HG02970 (cell line): ENCODE data around the gene FAM3B.

ENCODE experiments used
- ATAC-seq: cut with Tn5 transposase; IDR thresholded peaks from one replicate; pipeline ENCODE4 v1.9.1; 2021; ENCODE audit warnings: mild to moderate bottlenecking, moderate library complexity, moderate number of reproducible peaks; ENCODE audit not compliant: unreplicated experiment, low FRiP score

The FAM3B gene

GRCh38 chr21:41367301-41367944 is 50.8 kb downstream of the FAM3B start:
- ATAC-seq = peak; percentile 3

GRCh38 chr21:41367945-41368734 is 51.5 kb downstream of the FAM3B start:
- ATAC-seq = peak; percentile 58

DNA sequence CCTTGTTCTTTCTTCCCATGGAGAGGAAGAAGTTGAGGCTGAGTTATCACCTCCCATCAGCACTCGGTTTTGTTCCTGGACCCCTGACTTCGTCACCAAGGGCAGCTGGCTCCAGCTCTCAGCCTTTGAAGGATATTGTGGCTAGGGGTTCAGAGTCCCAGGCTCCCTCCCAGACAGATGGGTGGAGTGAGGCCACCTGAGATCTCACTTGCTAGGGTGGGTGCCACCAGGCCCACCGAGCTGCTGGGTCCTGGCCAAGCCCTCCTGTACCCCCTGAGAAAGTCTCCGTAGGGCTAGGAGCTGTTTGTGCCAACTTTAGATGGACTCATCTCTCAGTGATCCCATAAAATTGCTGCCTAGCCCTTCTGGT is 52.1 kb downstream of the FAM3B start:
- ATAC-seq = no peak

GRCh38 chr21:41369105-41369919 is 52.7 kb downstream of the FAM3B start:
- ATAC-seq = peak; percentile 27

- ATAC-seq = no peak
Observed at GRCh38 chr21:41369920-41370839, 53.6 kb downstream of the FAM3B start.

GRCh38 chr21:41370840-41371684 is 54.5 kb downstream of the FAM3B start:
- ATAC-seq = no peak

DNA sequence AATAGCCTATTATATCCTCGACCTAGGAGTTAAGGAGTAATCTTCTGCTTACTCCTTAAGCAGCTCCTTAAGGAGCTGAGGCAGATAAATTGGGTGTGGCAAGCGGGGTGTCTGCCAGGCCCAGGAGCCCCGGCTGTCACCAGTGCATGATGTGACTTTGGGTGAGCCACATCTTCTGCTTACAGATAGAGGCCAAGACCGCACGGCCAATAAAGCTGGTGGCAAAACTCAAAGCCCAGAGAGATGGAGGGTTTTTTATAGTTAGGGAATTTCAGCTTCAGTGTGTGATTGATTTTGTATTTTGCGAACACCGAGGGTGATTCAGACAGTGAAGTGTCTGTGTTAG is 55.1 kb downstream of the FAM3B start:
- no peak for ATAC-seq

GRCh38 chr21:41373253-41373652 is 56.7 kb downstream of the FAM3B start:
- no peak for ATAC-seq

DNA sequence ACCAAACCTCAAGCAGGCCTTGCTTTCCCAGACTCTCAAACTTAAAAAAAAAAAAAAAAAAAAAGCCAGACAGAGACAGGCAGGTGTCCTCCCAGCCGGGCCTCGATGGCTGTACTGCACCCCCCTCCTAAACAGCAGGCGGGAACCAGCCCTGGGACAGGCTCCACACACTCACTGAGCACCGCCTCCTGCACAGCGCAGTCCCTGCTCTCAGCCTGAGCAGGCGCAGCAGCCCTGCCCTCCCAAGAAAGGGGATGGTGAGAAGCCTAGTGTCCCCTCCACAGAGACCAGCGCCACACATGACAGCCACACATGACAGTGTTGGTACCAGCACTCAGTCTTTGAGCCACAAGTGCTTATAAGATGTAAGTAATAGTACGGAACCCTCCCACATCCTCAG is 57.2 kb downstream of the FAM3B start:
- no peak for ATAC-seq

DNA sequence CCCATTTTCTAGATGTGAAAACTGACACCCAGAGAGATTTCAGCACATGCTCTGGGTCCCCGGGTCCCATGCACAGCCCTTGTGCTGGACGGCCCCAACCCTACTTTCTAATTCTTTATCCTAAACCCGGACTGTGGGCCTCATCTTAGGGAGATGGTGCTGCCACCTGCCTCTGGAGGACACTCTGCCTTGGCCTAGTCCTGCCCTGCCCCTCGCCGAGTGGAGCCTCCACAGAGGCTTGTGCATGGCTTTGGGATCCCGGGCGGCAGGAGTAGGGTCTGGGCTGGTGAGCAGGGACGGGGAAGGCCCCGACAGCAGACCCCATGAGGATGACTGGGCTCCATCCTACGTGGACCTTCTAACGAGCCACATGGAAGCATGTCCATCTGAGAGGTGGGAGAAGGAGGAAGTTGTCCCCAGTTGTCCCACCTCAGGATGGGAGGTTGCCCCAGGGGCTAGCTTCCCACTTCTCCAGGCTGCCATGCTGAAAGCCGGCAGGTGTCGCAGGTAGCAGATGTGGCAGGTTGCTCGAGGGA is 57.6 kb downstream of the FAM3B start:
- no peak for ATAC-seq

DNA sequence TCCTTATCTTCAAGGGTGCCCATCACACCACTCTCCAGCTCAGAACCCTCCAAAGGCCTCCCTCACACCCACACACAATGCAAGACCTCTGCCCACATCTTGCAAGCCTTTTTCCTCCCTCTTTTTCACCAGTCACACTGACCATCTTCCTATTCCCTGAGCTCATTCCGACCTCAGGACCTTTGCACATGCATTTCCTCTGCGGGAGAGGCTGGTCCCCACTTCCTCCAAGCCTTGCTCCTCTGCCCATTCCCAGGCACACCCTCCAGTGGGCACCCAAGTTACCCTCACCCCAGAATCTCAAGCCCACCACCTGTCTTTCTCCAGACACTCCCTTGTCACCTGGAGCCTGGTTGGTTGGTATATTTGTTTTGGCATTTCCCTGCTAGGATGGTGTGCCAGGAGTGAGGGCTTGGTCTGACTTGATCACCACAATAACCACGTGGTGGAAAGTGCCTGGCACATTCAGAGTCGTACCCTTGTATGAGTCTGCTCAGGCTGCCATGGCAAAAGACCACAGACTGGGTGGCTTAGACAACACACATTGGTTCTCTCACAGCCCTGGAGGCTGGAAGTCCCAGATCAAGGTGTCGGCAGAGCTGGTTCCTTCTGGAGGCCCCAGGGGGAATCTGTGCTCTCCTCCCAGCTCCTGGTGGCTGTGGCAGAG is 58.4 kb downstream of the FAM3B start:
- no peak for ATAC-seq

DNA sequence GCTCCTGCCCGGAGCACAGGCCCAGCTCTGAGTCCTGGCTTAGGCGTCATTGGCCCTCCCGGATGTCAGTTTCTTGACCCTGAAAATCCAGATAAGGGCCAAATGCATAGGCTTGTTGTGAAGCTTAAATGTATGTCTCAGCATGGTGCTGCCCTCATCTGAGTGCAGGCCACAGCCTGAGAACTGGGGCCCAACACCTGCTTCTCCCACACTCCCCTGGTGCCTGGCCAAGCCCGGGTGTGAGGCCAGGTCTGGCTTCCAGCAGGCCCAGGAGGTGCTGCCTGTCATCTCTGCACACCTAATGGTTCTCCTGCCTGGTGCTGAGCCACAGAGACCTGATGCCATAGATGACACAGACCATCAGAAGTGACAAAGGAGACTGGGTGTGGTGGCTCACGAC is 59.3 kb downstream of the FAM3B start:
- ATAC-seq = no peak

DNA sequence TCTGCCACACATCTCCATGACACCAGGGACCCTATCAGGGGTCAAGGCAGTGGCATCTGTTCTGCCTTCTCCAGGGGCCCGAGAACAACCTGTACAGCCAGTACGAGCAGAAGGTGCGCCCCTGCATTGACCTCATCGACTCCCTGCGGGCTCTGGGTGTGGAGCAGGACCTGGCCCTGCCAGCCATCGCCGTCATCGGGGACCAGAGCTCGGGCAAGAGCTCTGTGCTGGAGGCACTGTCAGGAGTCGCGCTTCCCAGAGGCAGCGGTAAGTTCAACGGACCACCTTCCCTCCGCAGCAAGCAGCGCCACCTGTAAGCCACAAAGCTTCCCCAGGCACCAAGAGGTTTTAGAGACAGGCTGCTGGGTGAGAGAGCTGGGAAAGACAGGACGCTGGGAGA is 61.1 kb downstream of the FAM3B start:
- ATAC-seq = no peak

- ATAC-seq = no peak
Observed at GRCh38 chr21:41378849-41379248, 62.2 kb downstream of the FAM3B start.

GRCh38 chr21:41379901-41380300 is 63.3 kb downstream of the FAM3B start:
- ATAC-seq = no peak

DNA sequence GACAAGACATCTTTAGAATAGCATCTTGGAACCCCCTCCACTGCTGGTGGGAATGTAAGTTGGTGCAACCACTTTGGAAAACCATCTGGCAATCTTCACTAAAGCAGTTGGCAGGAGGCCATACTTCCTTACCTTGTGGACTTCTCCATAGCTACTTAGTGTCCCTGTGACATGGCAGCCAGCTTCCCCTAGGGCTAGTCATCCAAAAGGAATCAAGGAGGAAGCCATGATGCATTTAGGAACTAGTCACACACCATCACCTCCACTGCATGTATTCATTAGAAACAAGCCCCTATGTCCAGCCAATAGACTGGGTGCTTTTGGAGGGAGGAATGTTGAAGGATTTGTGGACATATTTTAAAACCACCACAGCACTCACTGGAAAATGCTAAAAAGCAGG is 65.1 kb downstream of the FAM3B start:
- ATAC-seq = no peak

DNA sequence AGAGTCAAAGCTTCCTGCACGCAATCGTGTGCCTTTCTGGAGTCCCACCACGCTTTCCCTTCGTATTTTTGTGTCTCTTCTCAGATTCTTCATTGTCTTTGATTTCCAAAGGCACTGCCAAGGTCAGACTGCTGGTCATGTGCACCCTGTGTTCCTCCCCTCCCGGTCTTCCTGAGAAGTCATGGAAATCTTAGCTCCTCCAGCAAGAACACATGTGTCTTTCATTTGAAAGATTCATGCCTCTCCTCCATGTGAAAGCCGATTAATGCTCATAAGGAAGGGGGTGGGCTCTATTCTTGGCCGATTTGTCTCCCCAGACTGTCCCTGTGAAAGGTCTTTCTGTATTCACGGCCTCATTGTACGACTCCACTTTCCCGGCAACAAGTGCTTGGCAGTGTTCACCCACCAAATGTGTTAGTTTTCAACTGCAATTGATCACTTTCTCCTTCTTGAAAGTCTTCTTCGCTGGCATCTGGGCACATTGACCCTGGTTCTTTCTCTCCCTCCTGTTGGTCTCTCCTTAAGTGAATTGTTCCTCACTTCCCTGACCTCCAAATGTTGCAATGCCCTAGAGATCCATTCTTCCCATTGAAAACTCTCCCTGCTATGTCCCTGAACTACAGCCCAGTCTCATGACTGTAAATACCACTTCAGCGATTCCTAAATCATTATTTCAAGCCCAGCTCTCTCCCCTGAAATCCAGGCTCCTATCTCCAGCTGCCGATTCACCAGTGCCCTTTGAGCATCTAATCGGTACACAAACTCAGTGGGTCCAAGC is 70.6 kb downstream of the FAM3B start:
- ATAC-seq = no peak

DNA sequence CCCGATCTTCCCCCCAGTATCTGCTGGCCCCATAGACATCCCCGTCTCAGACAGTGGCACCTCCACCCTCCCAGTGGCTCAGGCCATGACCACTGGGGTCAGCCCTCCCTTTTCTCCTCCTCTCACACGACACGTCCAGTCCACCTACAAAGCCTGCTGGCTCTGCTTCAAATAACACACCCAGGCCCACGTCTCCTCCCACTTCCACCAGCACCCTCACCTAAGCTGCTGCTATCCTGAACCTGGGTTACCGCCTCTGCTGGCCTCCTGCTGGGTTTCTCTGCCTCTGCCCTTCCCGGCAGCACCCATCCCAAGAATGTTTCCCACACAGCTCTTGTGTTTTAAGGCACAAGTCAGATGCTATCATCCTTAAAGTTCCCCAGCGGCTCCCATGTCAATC is 71.2 kb downstream of the FAM3B start:
- no peak for ATAC-seq
